GM19328 (cell line): ENCODE data around the gene ROR1.

Source experiments
- ATAC-seq: cut with Tn5 transposase; IDR thresholded peaks from one replicate; pipeline ENCODE4 v1.9.1; 2021; ENCODE audit warnings: mild to moderate bottlenecking, moderate library complexity; ENCODE audit not compliant: unreplicated experiment

Gene ROR1

DNA sequence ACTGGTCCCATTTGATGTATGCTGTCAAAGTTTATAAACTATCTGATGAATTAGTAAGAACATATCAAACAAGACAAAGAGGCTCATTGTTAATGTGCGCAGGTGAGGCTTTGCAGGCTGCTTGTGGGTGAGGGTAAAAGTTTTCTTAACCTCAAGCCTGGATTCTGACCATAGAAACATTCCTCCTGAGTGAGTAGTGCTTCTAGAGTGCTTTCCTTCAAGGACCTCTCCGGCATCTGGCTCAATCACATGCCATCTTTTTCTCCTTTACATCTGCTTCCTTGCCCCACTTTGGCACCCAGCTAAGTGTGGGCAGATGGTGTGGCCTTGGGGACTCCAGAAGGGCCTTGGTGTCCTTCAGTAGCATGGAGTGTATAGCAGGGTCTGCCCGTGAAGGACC is 104.0 kb downstream of the ROR1 start:
- no peak for ATAC-seq

DNA sequence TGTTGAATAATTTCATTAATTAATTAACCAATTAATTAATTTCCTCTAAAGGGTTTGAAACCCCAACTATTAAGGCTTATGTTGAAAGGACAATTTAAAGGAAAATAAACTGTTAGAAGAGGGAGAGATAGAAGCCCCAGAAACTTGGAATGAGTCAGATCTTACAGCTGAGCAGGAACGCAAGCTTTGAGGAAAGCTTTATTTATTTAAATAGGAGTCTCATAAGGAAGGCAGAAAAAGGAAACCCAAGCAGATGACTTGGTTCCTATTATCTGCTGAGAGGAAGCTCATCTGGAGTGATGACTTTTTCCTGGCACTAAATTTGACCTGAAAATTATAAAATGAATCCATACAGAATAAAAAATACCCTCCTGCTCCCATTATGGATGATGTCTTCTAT is 105.1 kb downstream of the ROR1 start:
- no peak for ATAC-seq

DNA sequence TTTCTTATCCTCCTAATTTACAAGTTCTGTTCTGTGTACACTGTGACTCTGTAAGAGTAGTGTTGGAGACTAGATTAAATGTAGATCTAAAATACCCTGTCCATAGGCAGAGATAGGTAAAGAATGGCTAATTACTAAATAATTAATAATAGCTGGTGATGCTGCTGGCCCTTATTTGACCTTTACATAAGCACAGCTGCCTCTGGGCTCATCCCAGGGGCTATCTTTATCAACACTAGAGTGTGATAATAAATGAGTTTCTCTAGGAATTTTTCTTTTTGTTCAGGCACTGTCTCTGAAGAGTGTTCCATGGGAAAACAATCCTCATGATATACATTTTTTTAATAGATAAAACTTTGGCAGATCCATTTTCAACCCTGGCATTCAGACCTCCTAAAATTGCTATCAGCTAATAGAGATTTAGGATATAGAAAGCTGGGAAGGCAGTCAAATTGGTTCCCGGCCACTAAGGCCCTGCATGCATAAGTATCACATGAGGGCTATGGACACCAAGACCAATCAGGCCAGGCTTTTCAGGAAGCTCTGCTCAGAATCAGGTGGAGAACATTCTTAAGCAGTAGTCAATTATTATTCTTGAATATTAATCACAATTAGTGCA is 107.2 kb downstream of the ROR1 start:
- ATAC-seq, result no peak

DNA sequence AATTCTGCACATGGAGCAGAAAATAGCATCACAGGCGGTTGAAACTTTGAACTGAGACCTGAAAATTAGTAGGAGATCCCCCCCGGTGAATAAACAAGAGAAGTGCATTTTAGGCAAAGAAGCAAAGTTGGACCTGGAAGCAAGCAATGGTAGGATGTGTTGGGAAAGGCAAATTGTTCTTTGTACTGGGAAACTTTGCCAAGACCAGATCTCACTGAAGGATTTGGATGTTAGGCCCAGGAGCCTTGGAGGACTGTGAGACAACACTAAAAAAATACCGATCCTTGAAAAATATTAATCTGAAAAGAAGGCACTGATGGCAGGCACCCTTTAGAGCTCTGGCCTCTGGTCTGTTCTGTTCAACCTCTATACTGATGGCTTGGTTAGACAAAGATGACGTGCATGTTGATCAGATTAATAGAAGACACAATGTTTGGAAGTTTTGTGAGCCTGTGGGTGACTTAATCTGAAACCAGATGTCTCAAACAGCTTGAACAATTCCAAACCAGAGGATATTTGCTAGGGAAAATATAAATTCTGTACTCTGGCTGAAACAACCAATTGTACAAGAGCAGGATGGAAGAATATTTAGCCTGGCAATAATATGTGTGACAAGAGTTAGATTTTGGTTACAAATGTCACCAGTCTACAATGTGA is 108.4 kb downstream of the ROR1 start:
- no peak for ATAC-seq

DNA sequence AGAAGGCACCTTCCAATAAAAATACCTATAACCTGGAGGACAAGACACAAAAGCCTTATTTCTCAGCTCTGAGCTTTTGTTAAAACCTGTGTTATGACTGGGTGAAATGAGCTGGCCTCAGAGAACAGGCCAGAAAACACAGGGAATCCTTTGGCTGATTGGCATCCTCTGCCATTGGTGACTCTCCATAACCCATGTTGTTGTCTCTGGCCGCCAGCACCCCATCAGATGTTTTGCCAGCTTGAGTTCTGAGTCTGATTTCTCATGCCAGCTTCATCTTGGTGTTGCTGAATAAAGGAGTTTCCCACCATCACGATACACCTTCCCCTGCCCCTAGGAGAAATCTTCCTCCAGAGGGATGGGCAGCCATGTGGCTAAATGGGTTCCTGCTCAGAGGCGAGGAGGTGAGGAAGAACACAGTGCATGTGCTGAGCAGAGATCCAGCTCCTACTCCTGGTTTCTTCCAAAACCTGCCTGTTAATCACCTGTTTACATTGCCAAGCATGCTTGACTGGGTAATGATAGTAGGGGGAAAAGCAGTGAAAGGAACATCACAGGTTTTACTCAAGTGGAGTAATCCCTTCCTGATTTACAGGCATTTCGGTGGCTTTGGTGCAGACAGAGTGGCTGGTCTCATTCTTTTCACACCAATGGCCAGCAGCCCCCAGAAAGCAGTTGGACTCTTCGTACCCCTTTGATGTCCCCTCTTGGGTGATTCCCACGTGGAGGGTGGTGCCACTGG is 109.8 kb downstream of the ROR1 start:
- no peak for ATAC-seq

DNA sequence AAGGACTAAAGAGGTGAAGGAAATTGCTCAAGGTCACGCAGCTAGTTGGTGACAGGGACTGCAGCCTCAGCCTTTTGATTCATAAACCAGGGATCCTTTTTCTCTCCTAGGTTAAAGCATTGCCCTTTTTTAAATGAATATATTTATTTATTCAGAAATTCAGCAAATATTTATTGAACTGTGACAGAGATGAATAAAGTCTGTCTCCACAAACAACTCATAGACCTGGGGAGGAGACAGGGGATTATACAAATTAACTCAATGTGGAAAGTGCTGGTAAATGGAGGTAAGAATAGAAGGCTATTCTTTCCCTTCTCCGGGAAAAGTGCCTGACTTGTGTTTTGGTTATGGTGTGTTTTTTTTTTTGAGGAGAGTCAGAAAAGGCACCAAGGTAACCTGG is 110.7 kb downstream of the ROR1 start:
- ATAC-seq, result no peak

DNA sequence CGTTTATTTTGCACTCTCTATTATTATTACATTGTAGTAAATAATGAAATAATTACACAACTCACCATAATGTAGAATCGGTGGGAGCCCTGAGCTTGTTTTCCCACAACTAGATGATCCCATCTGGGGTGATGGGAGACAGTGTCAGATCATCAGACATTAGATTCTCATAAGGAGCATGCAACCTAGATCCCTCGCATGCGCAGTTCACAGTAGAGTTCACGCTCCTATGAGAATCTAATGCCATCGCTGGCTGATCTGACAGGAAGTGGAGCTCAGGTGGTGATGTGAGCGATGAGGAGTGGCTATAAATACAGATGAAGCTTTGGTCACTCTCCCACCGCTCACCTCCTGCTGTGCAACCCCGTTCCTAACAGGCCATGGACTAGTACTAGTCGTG is 112.1 kb downstream of the ROR1 start:
- no peak for ATAC-seq

DNA sequence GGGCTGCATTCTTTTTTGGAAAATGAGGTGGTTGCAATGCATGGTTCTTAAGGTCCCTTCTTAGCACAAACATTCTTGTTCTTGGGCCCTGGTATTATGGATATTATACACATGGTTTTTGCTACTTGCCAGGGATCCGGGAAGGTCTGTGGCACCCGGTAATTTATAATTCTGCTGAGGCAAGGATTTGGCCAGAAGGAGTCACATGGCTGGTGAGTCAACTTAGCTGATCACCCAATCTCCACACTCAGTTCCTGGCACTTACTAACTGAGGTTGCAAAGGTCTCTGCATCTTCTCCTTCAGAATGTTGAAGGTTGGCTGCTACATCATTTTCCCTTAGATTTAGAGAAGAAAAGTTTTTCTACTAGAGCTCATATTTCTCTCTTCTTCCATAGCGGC is 112.5 kb downstream of the ROR1 start:
- no peak for ATAC-seq

DNA sequence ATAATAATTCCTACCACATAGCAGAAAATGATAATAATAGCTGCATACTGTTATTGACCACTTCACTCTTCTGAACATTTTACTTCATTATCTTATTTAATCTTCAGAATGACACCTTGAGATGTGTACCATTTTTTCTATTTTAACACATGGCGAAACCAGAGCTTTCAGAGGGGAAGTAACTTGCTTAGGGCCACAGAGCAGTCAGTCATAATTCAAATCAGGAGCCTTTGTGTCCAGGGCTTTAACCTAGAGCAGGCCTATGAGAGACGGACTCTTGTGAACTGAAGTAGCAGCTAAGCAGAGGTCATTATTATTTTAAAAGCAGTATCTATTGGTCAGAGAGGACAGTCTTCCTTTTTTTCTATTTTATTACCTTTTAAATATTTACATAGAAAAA is 114.0 kb downstream of the ROR1 start:
- no peak for ATAC-seq

DNA sequence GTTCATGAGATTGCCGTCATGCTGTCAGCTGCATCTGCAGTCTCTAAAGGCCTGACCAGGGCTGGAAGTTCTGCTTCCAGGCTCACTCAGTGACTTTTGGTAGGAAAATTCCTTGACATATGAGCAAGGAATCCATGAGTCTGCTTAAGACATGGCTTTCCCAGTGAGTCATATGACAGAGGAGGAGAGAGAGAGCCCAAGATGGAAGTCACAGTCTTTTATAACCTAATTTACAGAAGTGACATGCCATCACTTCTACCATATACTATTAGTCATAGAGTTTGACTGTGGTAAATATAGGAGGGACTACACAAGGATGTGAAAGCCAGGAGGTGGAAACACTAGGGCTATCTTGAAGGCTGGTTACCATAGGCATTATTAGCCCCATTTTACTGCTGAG is 115.2 kb downstream of the ROR1 start:
- ATAC-seq, result no peak

DNA sequence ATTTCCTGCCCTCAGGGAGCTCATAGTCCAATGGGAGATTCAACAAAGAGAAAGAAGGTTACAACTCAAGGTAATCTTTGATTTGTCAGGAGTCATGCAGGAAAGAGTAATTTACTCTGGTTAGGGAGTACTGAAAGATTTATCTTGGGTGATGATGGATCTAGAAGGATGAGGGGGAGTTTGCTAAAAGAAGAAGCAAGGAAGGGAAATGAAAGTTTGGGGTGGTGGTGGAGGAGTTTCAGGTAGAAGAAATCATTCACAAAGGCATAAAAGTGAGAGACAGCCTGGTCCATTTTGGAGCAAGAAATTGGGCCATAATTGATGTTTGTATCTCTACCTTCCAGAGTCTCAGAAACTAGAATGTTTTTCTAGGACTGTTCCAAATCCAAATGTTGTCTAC is 116.7 kb downstream of the ROR1 start:
- no peak for ATAC-seq

DNA sequence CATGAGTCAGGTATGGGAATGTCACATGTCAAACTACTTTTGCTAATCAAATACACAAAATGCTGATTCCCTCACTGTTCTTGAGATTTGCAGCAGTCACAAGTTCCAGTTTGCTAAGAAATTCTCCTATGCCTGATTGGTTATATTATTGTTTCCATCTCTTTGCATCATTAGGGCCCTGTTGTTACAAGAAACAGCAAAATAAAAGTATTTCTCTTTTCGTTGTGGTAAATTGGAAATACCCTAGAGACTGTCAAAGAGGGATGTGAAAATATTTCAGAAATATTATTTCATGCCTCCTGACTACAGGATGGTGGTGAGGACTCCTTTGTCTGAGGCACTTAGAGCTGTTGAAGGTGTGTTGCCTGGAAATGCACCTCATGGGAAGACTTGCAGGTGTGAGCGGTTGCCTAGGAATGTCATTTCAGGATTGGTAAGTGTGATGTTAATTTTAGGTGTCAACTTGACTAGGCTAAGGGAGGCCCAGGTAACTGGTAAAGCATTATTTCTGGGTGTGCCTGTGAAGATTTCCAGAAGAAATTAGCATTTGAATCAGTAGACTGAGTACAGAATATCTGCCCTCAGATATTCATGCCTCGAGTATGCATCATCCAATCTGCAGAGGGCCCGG is 117.4 kb downstream of the ROR1 start:
- ATAC-seq, result no peak

DNA sequence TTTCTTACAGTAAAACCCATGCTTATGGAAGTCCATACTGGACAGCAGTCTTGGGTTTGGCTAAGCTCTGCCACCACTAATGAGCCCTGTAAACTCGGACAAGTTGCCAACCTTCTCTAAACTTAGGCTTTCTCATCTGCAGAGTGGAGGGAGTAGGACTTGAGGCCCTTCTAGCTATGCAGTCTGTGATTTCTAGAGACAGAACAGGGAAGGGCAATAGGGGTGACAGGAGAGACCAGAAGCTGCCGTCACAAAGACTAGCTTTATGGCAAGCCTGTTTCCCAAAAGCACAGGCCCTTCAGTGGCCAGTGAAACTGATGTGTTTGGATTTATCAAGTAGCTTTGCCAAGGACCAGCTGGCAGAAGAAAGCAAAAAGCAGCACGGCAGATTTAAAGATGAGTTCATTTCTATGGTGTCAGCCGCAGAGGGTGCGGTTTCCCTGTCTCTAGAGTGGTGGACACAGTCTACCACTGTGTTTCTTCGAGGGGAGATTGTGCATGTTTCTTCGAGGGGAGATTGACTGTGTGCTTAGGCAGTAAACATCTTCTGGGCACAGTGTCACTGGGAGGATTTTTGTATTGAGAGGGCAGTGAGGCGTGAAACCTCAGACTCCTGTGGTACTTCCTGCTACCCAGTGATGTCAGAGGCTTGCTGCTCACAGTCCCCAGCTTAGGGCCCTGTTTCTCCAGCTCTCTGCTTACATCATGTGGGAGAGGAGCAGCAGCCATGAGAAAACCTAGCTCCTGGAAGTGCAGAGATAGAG is 119.0 kb downstream of the ROR1 start:
- peak; percentile 100 for ATAC-seq

DNA sequence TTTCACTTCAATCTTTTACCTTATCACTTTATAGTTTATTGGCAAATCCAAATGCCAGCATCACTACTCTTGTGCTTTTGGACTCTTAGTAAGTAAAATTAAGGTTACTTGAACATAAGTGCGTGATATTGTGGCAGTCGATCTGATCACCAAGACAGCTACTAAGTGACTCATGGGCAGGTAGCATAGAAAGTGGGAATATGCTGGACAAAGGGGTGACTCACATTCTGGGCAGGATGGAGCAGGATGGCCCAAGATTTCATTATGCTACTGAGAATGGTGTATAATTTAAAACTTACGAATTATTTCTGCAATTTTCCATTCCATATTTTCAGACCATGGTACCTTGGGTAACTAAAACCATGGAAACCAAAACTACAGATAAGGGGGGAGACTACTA is 120.2 kb downstream of the ROR1 start:
- no peak for ATAC-seq

DNA sequence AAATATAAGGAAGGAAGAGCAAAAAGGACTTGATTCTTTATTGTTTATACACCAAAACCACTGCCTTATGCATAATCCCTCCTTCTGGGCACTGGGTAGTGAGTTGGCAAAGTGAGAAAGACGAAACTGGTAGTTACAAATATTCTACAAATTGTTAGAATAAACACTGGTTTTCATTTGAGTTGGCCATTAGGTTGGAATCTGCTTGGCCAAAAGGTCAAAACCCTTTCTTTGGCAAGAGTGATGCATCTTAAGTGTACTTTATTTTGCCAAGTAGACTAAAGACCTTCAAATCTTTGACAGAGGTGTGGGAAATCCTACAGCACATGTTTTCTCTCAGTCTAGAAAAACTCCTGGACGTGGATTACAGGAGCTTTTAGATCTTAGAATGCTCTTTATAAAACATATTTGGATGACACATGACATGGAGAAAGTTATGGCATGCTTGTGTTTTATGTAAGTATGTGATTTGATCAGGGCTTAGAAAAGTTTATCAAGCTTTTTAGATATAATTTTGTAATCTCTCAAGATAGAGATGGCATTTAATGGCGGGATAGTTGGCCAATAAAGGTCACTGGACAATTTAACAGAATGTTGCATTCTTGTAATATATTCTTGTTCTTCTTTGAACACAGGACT is 120.9 kb downstream of the ROR1 start:
- ATAC-seq, result no peak

DNA sequence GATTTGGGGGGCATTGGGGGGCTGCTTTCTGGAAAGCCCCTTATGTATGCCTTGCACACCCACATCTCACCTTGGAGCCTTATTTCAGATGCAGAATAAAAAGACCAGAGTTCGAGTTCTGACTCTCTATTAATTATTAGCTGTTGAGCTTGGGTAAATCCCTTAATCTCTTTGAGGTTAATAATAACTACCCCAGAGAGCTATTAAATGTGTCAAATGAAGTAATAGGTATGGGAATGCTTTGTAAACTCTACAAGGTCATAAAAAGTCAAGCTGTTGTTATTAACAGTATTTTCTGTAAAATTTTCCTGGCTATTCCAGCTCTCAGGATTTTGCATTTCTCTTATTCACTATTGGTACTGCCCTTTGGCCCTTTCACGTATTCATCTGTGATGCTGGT is 122.9 kb downstream of the ROR1 start:
- no peak for ATAC-seq

DNA sequence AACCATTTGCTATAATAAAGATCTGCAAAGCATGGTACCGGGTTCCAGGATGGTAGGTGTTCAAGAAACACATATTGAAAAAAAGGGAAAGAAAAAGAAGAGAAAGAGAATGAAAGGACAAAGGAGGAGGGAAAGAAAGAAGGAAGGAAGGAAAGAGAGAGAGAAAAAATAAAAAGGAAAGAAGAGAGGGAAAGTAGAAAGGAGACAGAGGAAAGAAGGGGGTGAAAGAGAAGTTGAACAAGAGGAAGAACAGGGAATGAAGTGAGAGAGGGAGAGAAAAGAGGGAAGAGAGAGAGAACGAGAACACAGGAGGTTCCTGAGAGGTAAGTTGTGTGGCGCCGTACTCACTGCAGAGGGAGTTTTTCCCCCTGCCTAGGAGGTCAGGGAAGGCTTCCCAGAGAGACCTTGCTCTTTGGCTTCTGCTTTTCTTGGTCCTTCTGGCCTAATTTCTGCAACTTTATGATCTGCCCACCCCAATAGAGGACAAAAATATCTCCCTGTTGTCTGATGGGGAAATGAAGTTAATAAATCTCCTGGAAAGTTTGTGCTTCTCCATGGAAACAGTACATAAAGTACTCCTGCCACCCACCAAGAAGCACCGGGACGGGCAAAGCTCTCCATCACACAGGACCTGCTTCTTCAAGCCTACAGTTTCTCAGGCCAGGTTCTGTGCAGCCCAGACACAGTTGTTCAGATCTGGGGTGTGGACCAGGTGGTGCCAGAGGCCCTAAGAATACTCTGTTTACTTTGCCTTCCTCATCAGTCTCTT is 124.8 kb downstream of the ROR1 start:
- ATAC-seq, result no peak

DNA sequence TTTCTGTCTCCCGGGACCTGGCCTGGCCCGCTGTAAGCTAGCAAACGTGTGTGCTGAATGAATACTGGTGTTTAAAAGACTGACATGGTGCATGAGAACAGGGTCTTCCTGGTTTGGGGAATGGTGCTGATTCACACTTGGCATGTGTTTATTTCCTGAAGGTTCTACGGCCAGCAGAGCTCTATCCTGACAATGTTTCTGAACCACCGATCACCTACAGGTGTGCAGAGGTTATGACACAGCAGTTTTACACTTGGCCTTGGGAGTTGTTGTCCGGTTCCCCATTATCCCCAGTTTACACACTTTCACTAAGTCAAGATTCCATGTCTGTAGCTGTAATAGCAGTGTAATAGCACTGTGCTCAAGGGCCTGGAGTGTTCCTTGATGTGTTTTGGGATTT is 127.3 kb downstream of the ROR1 start:
- no peak for ATAC-seq

DNA sequence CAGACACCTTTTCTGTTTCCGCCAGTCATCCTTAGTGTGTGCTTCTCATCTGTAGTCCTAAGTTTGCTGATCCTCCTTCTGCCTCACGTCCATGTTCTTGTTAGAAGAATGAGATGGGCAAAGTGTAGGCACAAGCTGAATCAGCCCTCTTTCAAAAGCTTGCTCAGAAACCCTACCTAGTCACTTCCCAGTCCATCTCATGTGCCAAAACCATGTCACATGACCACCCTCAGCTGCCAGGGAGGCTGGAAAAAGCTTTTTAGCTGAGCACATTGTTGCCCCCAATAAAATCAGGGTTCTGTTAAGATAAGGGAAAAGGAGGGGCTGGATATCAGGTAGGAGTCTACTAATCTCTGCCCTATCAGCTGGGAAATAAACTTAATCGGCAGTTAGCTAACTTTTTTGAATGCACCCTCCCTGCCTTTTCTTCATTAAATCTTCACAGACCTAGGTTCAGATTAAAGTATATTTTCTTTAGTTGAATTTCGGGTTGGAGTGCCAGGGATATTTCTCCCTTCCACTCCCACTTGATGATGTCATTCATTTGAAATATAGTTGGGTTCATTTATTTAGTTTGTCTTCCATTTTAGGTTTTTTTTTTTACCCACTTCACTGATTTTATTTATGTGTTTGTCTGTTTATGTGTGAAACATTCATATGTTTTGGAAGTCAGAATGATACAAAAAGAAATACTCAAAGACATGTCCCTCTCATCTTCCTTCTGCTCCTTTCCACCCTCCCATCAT is 129.2 kb downstream of the ROR1 start:
- no peak for ATAC-seq
